H1 (cell line): Measurements from ENCODE around the gene TMEM165. TPM values are rescaled to one million over a fixed set of nuclear protein-coding genes. Genes with fewer than 3 reads are reported as not detected.

ENCODE experiments used
- ASH2L ChIP-seq: fragments of 200-600, 300-600 bp; sonication (generic); IDR thresholded peaks from one replicate; pipeline ENCODE4 v1.7.1; 2017; ENCODE audit warnings: low read length
- BCL11A ChIP-seq, 2 experiments: IDR thresholded peaks; one replicate each; pipeline ENCODE4 v1.6.1; 2011; ENCODE audit warnings: low read depth in 2 of 2, low read length in 2 of 2, mild to moderate bottlenecking in 2 of 2
- BRCA1 ChIP-seq: IDR thresholded peaks from 2 replicates; pipeline ENCODE4 v1.6.1; 2012; ENCODE audit warnings: low read depth, low read length, improper control_type of control experiment
- CBX5 ChIP-seq: fragments of 300-800, 300-1000 bp; sonication (generic); IDR thresholded peaks from 2 replicates; pipeline ENCODE4 v1.7.1; 2016; ENCODE audit warnings: antibody characterized with exemption, low read length, low read depth
- CHD2 ChIP-seq: IDR thresholded peaks from 2 replicates; pipeline ENCODE4 v1.6.1; 2012; ENCODE audit warnings: low read length, improper control_type of control experiment
- CREB1 ChIP-seq: IDR thresholded peaks from 2 replicates; pipeline ENCODE4 v1.6.1; 2012; ENCODE audit warnings: inconsistent platforms
- EZH2 ChIP-seq: fragments of 200-600 bp; sonication (generic); IDR thresholded peaks from 2 replicates; pipeline ENCODE4 v1.7.1; 2012; ENCODE audit warnings: low read depth, mild to moderate bottlenecking, moderate library complexity, low read length, inconsistent platforms; ENCODE audit not compliant: severe bottlenecking
- HDAC2 ChIP-seq, 2 experiments: fragments of 300-600 bp in 1 of 2; sonication (generic) in 1 of 2; IDR thresholded peaks; 2 replicates each; pipeline ENCODE4 v1.6.1; 2011 to 2012; ENCODE audit warnings: low read depth in 2 of 2, low read length in 2 of 2, mild to moderate bottlenecking in 2 of 2, moderate library complexity in 2 of 2, borderline replicate concordance in 1 of 2, inconsistent platforms in 1 of 2
- JUN ChIP-seq: IDR thresholded peaks from 2 replicates; pipeline ENCODE4 v1.6.1; 2011; ENCODE audit warnings: low read depth, mild to moderate bottlenecking, improper control_type of control experiment, low read length
- KDM1A ChIP-seq: fragments of 200-600, 300-600 bp; sonication (generic); IDR thresholded peaks from 2 replicates; pipeline ENCODE4 v1.7.1; 2016; ENCODE audit warnings: mild to moderate bottlenecking, low read length, borderline replicate concordance
- KDM4A ChIP-seq: IDR thresholded peaks from one replicate; pipeline ENCODE4 v1.7.1; 2012; ENCODE audit warnings: low read depth, mild to moderate bottlenecking, moderate library complexity, low read length, inconsistent platforms; ENCODE audit not compliant: severe bottlenecking
- KDM5A ChIP-seq: fragments of 200-600 bp; IDR thresholded peaks from 2 replicates; pipeline ENCODE4 v1.7.1; 2012; ENCODE audit warnings: mild to moderate bottlenecking, low read length, inconsistent platforms, mixed read lengths
- POU5F1 ChIP-seq: IDR thresholded peaks from 2 replicates; pipeline ENCODE4 v1.6.1; 2011; ENCODE audit warnings: low read depth, mild to moderate bottlenecking, low read length, moderate library complexity
- RBBP5 ChIP-seq: IDR thresholded peaks from 2 replicates; pipeline ENCODE4 v1.7.1; 2012; ENCODE audit warnings: low read depth, mild to moderate bottlenecking, inconsistent platforms, low read length, moderate library complexity, borderline replicate concordance
- RFX5 ChIP-seq: IDR thresholded peaks from 2 replicates; pipeline ENCODE4 v1.6.1; 2011; ENCODE audit warnings: low read depth, low read length, improper control_type of control experiment, borderline replicate concordance
- SAP30 ChIP-seq: fragments of 300-600 bp; sonication (generic); IDR thresholded peaks from 2 replicates; pipeline ENCODE4 v1.7.1; 2012; ENCODE audit warnings: low read length, moderate library complexity, mild to moderate bottlenecking, inconsistent platforms; ENCODE audit not compliant: insufficient read depth, insufficient replicate concordance
- SIRT6 ChIP-seq: IDR thresholded peaks from one replicate; pipeline ENCODE4 v1.7.1; 2012; ENCODE audit warnings: low read length, inconsistent platforms
- SP1 ChIP-seq: IDR thresholded peaks from 2 replicates; pipeline ENCODE4 v1.6.1; 2011; ENCODE audit warnings: low read depth, low read length
- SRF ChIP-seq: IDR thresholded peaks from 2 replicates; pipeline ENCODE4 v1.6.1; 2011; ENCODE audit warnings: mild to moderate bottlenecking, low read depth, low read length, moderate library complexity
- TAF1 ChIP-seq: IDR thresholded peaks from 2 replicates; pipeline ENCODE4 v1.6.1; 2011; ENCODE audit warnings: mild to moderate bottlenecking, low read depth, low read length
- TBP ChIP-seq: IDR thresholded peaks from 2 replicates; pipeline ENCODE4 v1.6.1; 2011; ENCODE audit warnings: low read depth, low read length, improper control_type of control experiment
- TCF12 ChIP-seq: IDR thresholded peaks from 2 replicates; pipeline ENCODE4 v1.6.1; 2011; ENCODE audit warnings: low read depth, mild to moderate bottlenecking, low read length
- ZNF274 ChIP-seq: IDR thresholded peaks from 2 replicates; pipeline ENCODE4 v1.7.0; 2012; ENCODE audit warnings: low read length, borderline replicate concordance; ENCODE audit errors: extremely low read depth
- polyA plus RNA-seq, 7 experiments: library from polyadenylated mRNA; depleted of rRNA in 3 of 7; stranded (reverse) in 5 of 7; unstranded in 2 of 7; fragments of >200 nt in 5 of 7; fragments of 200-250 nt in 2 of 7; gene quantifications; 1 replicate in 5 of 7; 2 replicates in 1 of 7; 4 replicates in 1 of 7; pipeline versions ENCODE4 v1.2.1 to v1.2.3, GENCODE V29; 2011 to 2013; ENCODE audit warnings: missing spikeins in 2 of 7, mixed read lengths in 2 of 7
- total RNA-seq: library from RNA; stranded (reverse); fragmentation: NEBNext Ultra II Directional; extraction: Animal tissue kit (Norgen Biotek cat#: 25700); gene quantifications from 2 replicates; pipeline ENCODE4 v1.2.1, GENCODE V29; 2021
- TF ChIP-seq, protein P1 (sequence below): IDR thresholded peaks from 2 replicates; pipeline ENCODE4 v1.6.1; 2011; ENCODE audit warnings: low read depth, mild to moderate bottlenecking, low read length; ENCODE audit not compliant: insufficient read depth

The TMEM165 gene
- total and polyA plus RNA-seq, 2 of the 8 experiments (the other 6 are each of a cell fraction or from before 2014, with no cell fraction given), result 85.5 to 125 TPM

- peak in 1 of 2 experiments; percentile 93; a peak in 1 of 4 replicates for TF ChIP-seq HDAC2 (IDR thresholded peaks at IDR 0.05; ENCODE audit: borderline replicate concordance in 1 of 2, low read depth in 2 of 2, low read length in 2 of 2)
- TF ChIP-seq SIRT6, result no peak
- TF ChIP-seq CHD2, result no peak
- TF ChIP-seq KDM1A, result peak; percentile 48; the same call in 1 of the 2 replicates
- no peak for TF ChIP-seq TCF12
- peak; percentile 85; the same call in 1 of the 2 replicates for TF ChIP-seq RBBP5
- no peak for TF ChIP-seq SAP30
- TF ChIP-seq POU5F1, result no peak
- peak; percentile 90 for TF ChIP-seq KDM4A
- TF ChIP-seq RFX5, result no peak
- peak; percentile 97 for TF ChIP-seq ASH2L
- TF ChIP-seq CBX5, result no peak
- TF ChIP-seq JUN, result no peak
- TF ChIP-seq ZNF274, result no peak
- TF ChIP-seq SP1, result no peak
- TF ChIP-seq KDM5A, result no peak; the same call in 1 of the 2 replicates
- peak; percentile 81 for TF ChIP-seq CREB1
- TF ChIP-seq, protein P1, sequence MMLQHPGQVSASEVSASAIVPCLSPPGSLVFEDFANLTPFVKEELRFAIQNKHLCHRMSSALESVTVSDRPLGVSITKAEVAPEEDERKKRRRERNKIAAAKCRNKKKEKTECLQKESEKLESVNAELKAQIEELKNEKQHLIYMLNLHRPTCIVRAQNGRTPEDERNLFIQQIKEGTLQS, result no peak
- no peak for TF ChIP-seq EZH2
- no peak for TF ChIP-seq BCL11A (IDR thresholded peaks at IDR 0.05; ENCODE audit: low read depth in 2 of 2, low read length in 2 of 2)
- peak; percentile 54; the same call in 1 of the 2 replicates for TF ChIP-seq TAF1
- TF ChIP-seq BRCA1, result no peak
- TF ChIP-seq SRF, result no peak
- no peak; the same call in 1 of the 2 replicates for TF ChIP-seq TBP
Observed at GRCh38 chr4:55345980-55346850, 49.5 kb upstream of the TMEM165 start, which contains the start of gene SRD5A3 (continued).
